OCI-LY1 (cell line): Measurements from ENCODE around the gene CEP85L.

Experiments
- H2AFZ ChIP-seq: fragments of 200-600 bp; sonication (generic), shearing (Covaris generic); 2 replicates; pipeline ENCODE4 v1.6.0; 2014; ENCODE audit warnings: antibody characterized with exemption, mild to moderate bottlenecking, low read length
- H3F3A ChIP-seq: fragments of 200-600 bp; sonication (generic), shearing (Covaris generic); 2 replicates; pipeline ENCODE4 v1.6.0; 2014; ENCODE audit warnings: mild to moderate bottlenecking, antibody characterized with exemption, low read length, moderate library complexity; ENCODE audit not compliant: insufficient read depth
- H3K27ac ChIP-seq: fragments of 200-600 bp; sonication (generic); 2 replicates; pipeline ENCODE4 v1.5.1; 2014; ENCODE audit warnings: low read length, mixed run types, mild to moderate bottlenecking, low read depth; ENCODE audit not compliant: poor library complexity, severe bottlenecking
- H3K27me3 ChIP-seq: fragments of 200-600 bp; sonication (generic); 2 replicates; pipeline ENCODE4 v1.6.0; 2014; ENCODE audit warnings: antibody characterized with exemption, mild to moderate bottlenecking, low read length, moderate library complexity; ENCODE audit not compliant: insufficient read depth
- H3K36me3 ChIP-seq: fragments of 200-600 bp; sonication (generic); 2 replicates; pipeline ENCODE4 v1.6.1; 2014; ENCODE audit warnings: mild to moderate bottlenecking, antibody characterized with exemption, low read length, moderate library complexity, mixed read lengths; ENCODE audit not compliant: insufficient read depth
- H3K4me1 ChIP-seq: fragments of 200-600 bp; sonication (generic); 2 replicates; pipeline ENCODE4 v1.5.1; 2014; ENCODE audit warnings: mild to moderate bottlenecking, low read length, moderate library complexity; ENCODE audit not compliant: insufficient read depth, severe bottlenecking
- H3K4me2 ChIP-seq: fragments of 200-600 bp; sonication (generic), shearing (Covaris generic); 2 replicates; pipeline ENCODE4 v1.6.1; 2014; ENCODE audit warnings: low read length
- H3K4me3 ChIP-seq: fragments of 200-600 bp; sonication (generic); 2 replicates; pipeline ENCODE4 v1.5.1; 2014; ENCODE audit warnings: low read length, low read depth, mild to moderate bottlenecking, mixed read lengths; ENCODE audit not compliant: poor library complexity, severe bottlenecking
- H3K79me2 ChIP-seq: fragments of 200-600 bp; shearing (Covaris generic); 2 replicates; pipeline ENCODE4 v1.6.1; 2016; ENCODE audit warnings: mixed run types, low read length, mixed read lengths; ENCODE audit not compliant: insufficient read depth
- H3K9ac ChIP-seq: fragments of 200-600 bp; sonication (generic), shearing (Covaris generic); 2 replicates; pipeline ENCODE4 v1.6.1; 2014; ENCODE audit warnings: mild to moderate bottlenecking, low read length, mixed read lengths
- H3K9me2 ChIP-seq: fragments of 200-600 bp; sonication (generic), shearing (Covaris generic); 2 replicates; pipeline ENCODE4 v1.6.1; 2014; ENCODE audit warnings: low read depth, mild to moderate bottlenecking, low read length, mixed read lengths
- H3K9me3 ChIP-seq: fragments of 200-600 bp; shearing (Covaris generic); 2 replicates; pipeline ENCODE4 v1.6.1; 2014; ENCODE audit warnings: low read length, mixed read lengths
- H4K20me1 ChIP-seq: fragments of 200-600 bp; sonication (generic), shearing (Covaris generic); 2 replicates; pipeline ENCODE4 v1.6.0; 2016; ENCODE audit warnings: mild to moderate bottlenecking, low read length; ENCODE audit not compliant: insufficient read depth
- EZH2 ChIP-seq: fragments of 200-600 bp; sonication (generic), shearing (Covaris generic); IDR thresholded peaks from 2 replicates; pipeline ENCODE4 v1.8.0; 2017; ENCODE audit warnings: borderline replicate concordance, mixed run types, mild to moderate bottlenecking, antibody characterized with exemption, low read length, moderate library complexity, mixed read lengths
- TF ChIP-seq, protein P1 (sequence below): fragments of 200-600 bp; sonication (generic), shearing (Covaris generic); IDR thresholded peaks from 2 replicates; pipeline ENCODE4 v1.5.1; 2017; ENCODE audit warnings: mild to moderate bottlenecking, antibody characterized with exemption, low read length, moderate library complexity, mixed read lengths

Gene CEP85L

DNA sequence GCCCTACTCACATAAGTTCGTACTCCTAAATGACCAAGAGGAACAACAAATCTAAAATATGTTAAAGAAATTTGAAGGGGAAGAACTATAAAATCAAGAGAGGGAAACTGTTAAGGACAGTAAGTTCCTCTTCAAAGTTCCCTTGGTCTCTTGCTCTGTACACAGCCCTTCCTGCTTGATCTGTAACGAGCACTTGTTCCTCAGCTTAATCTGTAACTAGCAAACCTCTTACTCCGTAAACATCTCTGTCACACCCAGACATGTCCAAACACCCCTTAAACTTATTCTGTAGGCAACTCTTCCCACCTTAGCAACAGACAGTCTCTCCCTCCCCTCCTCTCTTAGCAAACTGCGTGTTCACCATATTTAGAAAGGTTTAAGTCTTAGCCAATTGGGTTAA lies 73.4 kb downstream of the CEP85L start:
- TF ChIP-seq, protein P1, sequence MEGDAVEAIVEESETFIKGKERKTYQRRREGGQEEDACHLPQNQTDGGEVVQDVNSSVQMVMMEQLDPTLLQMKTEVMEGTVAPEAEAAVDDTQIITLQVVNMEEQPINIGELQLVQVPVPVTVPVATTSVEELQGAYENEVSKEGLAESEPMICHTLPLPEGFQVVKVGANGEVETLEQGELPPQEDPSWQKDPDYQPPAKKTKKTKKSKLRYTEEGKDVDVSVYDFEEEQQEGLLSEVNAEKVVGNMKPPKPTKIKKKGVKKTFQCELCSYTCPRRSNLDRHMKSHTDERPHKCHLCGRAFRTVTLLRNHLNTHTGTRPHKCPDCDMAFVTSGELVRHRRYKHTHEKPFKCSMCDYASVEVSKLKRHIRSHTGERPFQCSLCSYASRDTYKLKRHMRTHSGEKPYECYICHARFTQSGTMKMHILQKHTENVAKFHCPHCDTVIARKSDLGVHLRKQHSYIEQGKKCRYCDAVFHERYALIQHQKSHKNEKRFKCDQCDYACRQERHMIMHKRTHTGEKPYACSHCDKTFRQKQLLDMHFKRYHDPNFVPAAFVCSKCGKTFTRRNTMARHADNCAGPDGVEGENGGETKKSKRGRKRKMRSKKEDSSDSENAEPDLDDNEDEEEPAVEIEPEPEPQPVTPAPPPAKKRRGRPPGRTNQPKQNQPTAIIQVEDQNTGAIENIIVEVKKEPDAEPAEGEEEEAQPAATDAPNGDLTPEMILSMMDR = no peak
- no peak for TF ChIP-seq EZH2
- H3K9me2 ChIP-seq = no peaks in the 10 kb centered on the region
- H3K36me3 ChIP-seq = peaks cover 6% of the 10 kb centered on the region; the same call in 1 of the 2 replicates
- no peaks in the 10 kb centered on the region for H3K27me3 ChIP-seq
- peaks cover 4% of the 10 kb centered on the region; the same call in 1 of the 2 replicates for H3F3A ChIP-seq
- no peak overlapping the region for H3K4me2 ChIP-seq
- no peaks in the 10 kb centered on the region for H3K4me1 ChIP-seq
- no peaks in the 10 kb centered on the region for H4K20me1 ChIP-seq
- no peak overlapping the region for H3K4me3 ChIP-seq
- H3K9me3 ChIP-seq = peaks cover 24% of the 10 kb centered on the region
- H3K9ac ChIP-seq = no peak overlapping the region
- no peak overlapping the region for H2AFZ ChIP-seq
- H3K27ac ChIP-seq = no peak overlapping the region
- no peaks in the 10 kb centered on the region for H3K79me2 ChIP-seq

GRCh38 chr6:118574051-118574865 lies 77.1 kb downstream of the CEP85L start:
- Histone ChIP-seq H3K36me3 (peaks cover 6% of the 10 kb centered on the region; the same call in 1 of the 2 replicates), H3K4me1 (no peaks in the 10 kb centered on the region), H3K79me2 (no peaks in the 10 kb centered on the region), H3F3A (peaks cover 4% of the 10 kb centered on the region; the same call in 1 of the 2 replicates), H3K9me3 (peaks cover 24% of the 10 kb centered on the region), H3K27ac (no peak overlapping the region), H3K9ac (no peak overlapping the region), H2AFZ (no peak overlapping the region), H3K4me2 (no peak overlapping the region), H4K20me1 (no peaks in the 10 kb centered on the region), H3K9me2 (no peaks in the 10 kb centered on the region), H3K27me3 (no peaks in the 10 kb centered on the region), H3K4me3 (no peak overlapping the region)
- TF ChIP-seq EZH2 = no peak
- TF ChIP-seq, protein P1 = no peak

- Histone ChIP-seq H3K9me2 (no peaks in the 10 kb centered on the region), H4K20me1 (no peaks in the 10 kb centered on the region), H3K27me3 (no peaks in the 10 kb centered on the region), H3K4me3 (no peak overlapping the region), H3K27ac (no peak overlapping the region), H3K9ac (no peak overlapping the region), H3K79me2 (no peaks in the 10 kb centered on the region), H3K36me3 (peaks cover 6% of the 10 kb centered on the region; the same call in 1 of the 2 replicates), H3K4me2 (no peak overlapping the region), H3F3A (peaks cover 4% of the 10 kb centered on the region; the same call in 1 of the 2 replicates), H3K9me3 (peaks cover 18% of the 10 kb centered on the region), H2AFZ (no peak overlapping the region), H3K4me1 (no peaks in the 10 kb centered on the region)
- TF ChIP-seq, protein P1 = no peak
- TF ChIP-seq EZH2 = no peak
Observed at GRCh38 chr6:118571121-118571520, 80.3 kb downstream of the CEP85L start.
